HepG2 (cell line): ENCODE data around the gene MGAT2.

Source experiments
- CHD2 ChIP-seq: IDR thresholded peaks from 2 replicates; pipeline ENCODE4 v1.6.1; 2011; ENCODE audit warnings: low read depth, low read length, improper control_type of control experiment
- ELF4 ChIP-seq: sonication (generic); formaldehyde crosslinking; IDR thresholded peaks from 2 replicates; pipeline ENCODE4 v1.5.0; 2020; ENCODE audit warnings: missing genetic modification reagents, mild to moderate bottlenecking, moderate library complexity, borderline replicate concordance
- KAT2B ChIP-seq: fragments of 150-350 bp; IDR thresholded peaks from 2 replicates; pipeline ENCODE4 v1.6.1; 2014; ENCODE audit warnings: low read depth, low read length, borderline replicate concordance
- KLF9 ChIP-seq: IDR thresholded peaks from 2 replicates; pipeline ENCODE4 v1.6.1; 2016; ENCODE audit warnings: low read depth
- MYC ChIP-seq: sonication (generic); formaldehyde crosslinking; IDR thresholded peaks from 2 replicates; pipeline ENCODE4 v1.9.0; 2021; ENCODE audit warnings: missing genetic modification reagents, borderline replicate concordance
- POLR2A ChIP-seq, 2 experiments: IDR thresholded peaks; 2 replicates each; pipeline ENCODE4 v1.6.1; 2011; ENCODE audit warnings: low read depth in 2 of 2, low read length in 2 of 2, mild to moderate bottlenecking in 1 of 2, moderate library complexity in 1 of 2; ENCODE audit not compliant: insufficient read depth in 1 of 2
- POLR2AphosphoS5 ChIP-seq: IDR thresholded peaks from 2 replicates; pipeline ENCODE4 v1.6.1; 2012; ENCODE audit warnings: low read depth, low read length
- RFX5 ChIP-seq: IDR thresholded peaks from 2 replicates; pipeline ENCODE4 v1.6.1; 2011; ENCODE audit warnings: low read depth, low read length, improper control_type of control experiment
- TF ChIP-seq, protein P1 (sequence below): sonication (generic); formaldehyde crosslinking; IDR thresholded peaks from 2 replicates; pipeline ENCODE4 v1.5.0; 2020; ENCODE audit warnings: mild to moderate bottlenecking, missing genetic modification reagents, moderate library complexity
- TF ChIP-seq, protein P2 (sequence below): sonication (generic); formaldehyde crosslinking; IDR thresholded peaks from 2 replicates; pipeline ENCODE4 v1.9.0; 2021; ENCODE audit warnings: missing genetic modification reagents, mild to moderate bottlenecking, borderline replicate concordance
- TF ChIP-seq, protein P3 (sequence below): sonication (generic); formaldehyde crosslinking; IDR thresholded peaks from 2 replicates; pipeline ENCODE4 v1.8.0; 2022; ENCODE audit warnings: mild to moderate bottlenecking, missing genetic modification reagents; ENCODE audit not compliant: insufficient replicate concordance

DNA sequence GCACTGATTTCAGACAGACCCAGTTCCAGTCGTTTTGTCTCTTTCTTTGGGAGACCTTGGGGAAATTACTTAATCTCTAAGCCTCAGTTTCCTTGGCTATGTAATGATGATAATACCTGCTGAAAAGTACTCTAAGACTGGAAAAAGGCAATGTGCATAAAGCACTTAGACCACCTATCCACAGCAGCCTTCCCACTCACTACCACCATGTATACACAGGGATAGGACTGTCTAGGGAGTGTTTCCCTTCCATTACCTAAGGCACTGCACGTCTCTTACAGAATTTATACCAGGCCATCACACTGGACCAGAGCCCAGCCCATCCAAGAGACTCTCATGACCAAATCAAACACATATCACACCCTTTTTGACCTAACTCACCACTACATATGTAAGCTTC is 40.8 kb upstream of the MGAT2 start:
- TF ChIP-seq, protein P1, sequence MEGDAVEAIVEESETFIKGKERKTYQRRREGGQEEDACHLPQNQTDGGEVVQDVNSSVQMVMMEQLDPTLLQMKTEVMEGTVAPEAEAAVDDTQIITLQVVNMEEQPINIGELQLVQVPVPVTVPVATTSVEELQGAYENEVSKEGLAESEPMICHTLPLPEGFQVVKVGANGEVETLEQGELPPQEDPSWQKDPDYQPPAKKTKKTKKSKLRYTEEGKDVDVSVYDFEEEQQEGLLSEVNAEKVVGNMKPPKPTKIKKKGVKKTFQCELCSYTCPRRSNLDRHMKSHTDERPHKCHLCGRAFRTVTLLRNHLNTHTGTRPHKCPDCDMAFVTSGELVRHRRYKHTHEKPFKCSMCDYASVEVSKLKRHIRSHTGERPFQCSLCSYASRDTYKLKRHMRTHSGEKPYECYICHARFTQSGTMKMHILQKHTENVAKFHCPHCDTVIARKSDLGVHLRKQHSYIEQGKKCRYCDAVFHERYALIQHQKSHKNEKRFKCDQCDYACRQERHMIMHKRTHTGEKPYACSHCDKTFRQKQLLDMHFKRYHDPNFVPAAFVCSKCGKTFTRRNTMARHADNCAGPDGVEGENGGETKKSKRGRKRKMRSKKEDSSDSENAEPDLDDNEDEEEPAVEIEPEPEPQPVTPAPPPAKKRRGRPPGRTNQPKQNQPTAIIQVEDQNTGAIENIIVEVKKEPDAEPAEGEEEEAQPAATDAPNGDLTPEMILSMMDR: no peak
- TF ChIP-seq, protein P2, sequence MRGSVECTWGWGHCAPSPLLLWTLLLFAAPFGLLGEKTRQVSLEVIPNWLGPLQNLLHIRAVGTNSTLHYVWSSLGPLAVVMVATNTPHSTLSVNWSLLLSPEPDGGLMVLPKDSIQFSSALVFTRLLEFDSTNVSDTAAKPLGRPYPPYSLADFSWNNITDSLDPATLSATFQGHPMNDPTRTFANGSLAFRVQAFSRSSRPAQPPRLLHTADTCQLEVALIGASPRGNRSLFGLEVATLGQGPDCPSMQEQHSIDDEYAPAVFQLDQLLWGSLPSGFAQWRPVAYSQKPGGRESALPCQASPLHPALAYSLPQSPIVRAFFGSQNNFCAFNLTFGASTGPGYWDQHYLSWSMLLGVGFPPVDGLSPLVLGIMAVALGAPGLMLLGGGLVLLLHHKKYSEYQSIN (CRISPR knock-in tag): no peak
- TF ChIP-seq POLR2A (IDR thresholded peaks at IDR 0.05; ENCODE audit: insufficient read depth in 1 of 2, low read depth in 2 of 2, low read length in 2 of 2) (no peak), KAT2B (no peak), POLR2AphosphoS5 (no peak), ELF4 (CRISPR knock-in tag) (no peak), MYC (CRISPR knock-in tag) (no peak), CHD2 (no peak), RFX5 (no peak), KLF9 (no peak)
- TF ChIP-seq, protein P3, sequence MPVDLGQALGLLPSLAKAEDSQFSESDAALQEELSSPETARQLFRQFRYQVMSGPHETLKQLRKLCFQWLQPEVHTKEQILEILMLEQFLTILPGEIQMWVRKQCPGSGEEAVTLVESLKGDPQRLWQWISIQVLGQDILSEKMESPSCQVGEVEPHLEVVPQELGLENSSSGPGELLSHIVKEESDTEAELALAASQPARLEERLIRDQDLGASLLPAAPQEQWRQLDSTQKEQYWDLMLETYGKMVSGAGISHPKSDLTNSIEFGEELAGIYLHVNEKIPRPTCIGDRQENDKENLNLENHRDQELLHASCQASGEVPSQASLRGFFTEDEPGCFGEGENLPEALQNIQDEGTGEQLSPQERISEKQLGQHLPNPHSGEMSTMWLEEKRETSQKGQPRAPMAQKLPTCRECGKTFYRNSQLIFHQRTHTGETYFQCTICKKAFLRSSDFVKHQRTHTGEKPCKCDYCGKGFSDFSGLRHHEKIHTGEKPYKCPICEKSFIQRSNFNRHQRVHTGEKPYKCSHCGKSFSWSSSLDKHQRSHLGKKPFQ (CRISPR knock-in tag): no peak
